Daoy (cell line): ENCODE results near the gene BRD8. TPM values are rescaled to one million over a fixed set of nuclear protein-coding genes. Genes with fewer than 3 reads are reported as not detected.
"Not testable (repeated sequence)": the region's sequence is repeated elsewhere in the genome, so short reads cannot be mapped to it uniquely, and the experiment has no call there.

Experiments
- DNase-seq: peaks from one replicate; pipeline ENCODE4 v3.0.0-alpha.2; 2015; ENCODE audit warnings: low read depth
- total RNA-seq: library from RNA; depleted of rRNA; stranded (reverse); fragments of >200 nt; shearing (Covaris generic); gene quantifications from 2 replicates; pipeline ENCODE4 v1.2.3, GENCODE V29; 2014; rRNA removed

The BRD8 gene, protein sequence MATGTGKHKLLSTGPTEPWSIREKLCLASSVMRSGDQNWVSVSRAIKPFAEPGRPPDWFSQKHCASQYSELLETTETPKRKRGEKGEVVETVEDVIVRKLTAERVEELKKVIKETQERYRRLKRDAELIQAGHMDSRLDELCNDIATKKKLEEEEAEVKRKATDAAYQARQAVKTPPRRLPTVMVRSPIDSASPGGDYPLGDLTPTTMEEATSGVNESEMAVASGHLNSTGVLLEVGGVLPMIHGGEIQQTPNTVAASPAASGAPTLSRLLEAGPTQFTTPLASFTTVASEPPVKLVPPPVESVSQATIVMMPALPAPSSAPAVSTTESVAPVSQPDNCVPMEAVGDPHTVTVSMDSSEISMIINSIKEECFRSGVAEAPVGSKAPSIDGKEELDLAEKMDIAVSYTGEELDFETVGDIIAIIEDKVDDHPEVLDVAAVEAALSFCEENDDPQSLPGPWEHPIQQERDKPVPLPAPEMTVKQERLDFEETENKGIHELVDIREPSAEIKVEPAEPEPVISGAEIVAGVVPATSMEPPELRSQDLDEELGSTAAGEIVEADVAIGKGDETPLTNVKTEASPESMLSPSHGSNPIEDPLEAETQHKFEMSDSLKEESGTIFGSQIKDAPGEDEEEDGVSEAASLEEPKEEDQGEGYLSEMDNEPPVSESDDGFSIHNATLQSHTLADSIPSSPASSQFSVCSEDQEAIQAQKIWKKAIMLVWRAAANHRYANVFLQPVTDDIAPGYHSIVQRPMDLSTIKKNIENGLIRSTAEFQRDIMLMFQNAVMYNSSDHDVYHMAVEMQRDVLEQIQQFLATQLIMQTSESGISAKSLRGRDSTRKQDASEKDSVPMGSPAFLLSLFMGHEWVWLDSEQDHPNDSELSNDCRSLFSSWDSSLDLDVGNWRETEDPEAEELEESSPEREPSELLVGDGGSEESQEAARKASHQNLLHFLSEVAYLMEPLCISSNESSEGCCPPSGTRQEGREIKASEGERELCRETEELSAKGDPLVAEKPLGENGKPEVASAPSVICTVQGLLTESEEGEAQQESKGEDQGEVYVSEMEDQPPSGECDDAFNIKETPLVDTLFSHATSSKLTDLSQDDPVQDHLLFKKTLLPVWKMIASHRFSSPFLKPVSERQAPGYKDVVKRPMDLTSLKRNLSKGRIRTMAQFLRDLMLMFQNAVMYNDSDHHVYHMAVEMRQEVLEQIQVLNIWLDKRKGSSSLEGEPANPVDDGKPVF
- 56.2 and 79.0 TPM in 2 replicates for total RNA-seq

GRCh38 chr5:138178516-138179276 is at the start of gene BRD8, which contains the start of gene KIF20A:
TSS of gene BRD8 (minus strand) at chr5:138178630. CDS start at chr5:138178614, 16 bp downstream.
TSS of gene KIF20A (plus strand) at chr5:138179112. CDS start at chr5:138179681, 569 bp downstream.
- peak; percentile 99 for DNase-seq

- DNase-seq: no peak
Measured at GRCh38 chr5:138226910-138227309, 48.5 kb upstream of the BRD8 start.

- no peak for DNase-seq
Measured at GRCh38 chr5:138224712-138225111, 46.3 kb upstream of the BRD8 start.

DNA sequence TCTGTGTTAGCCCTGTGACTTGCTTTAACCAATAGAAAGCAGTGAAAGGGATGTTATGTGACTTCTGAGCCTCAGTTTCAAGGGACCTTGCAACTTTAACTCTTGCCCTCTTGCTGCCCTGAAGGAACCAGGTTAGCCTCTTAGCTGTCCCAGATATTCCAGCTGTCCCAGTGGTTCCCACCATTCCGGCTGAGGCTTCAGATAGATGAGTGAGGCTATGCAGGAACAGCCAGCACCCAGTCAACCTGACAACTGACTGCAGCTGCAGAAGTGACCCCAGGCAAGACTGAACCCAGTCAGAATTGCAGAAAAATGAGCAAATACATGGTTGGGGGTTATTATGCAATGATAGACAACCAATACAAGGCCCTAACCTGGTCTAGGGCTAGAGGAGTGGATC is 45.1 kb upstream of the BRD8 start:
- DNase-seq: no peak

- DNase-seq: no peak
Measured at GRCh38 chr5:138216799-138217198, 38.4 kb upstream of the BRD8 start.

DNA sequence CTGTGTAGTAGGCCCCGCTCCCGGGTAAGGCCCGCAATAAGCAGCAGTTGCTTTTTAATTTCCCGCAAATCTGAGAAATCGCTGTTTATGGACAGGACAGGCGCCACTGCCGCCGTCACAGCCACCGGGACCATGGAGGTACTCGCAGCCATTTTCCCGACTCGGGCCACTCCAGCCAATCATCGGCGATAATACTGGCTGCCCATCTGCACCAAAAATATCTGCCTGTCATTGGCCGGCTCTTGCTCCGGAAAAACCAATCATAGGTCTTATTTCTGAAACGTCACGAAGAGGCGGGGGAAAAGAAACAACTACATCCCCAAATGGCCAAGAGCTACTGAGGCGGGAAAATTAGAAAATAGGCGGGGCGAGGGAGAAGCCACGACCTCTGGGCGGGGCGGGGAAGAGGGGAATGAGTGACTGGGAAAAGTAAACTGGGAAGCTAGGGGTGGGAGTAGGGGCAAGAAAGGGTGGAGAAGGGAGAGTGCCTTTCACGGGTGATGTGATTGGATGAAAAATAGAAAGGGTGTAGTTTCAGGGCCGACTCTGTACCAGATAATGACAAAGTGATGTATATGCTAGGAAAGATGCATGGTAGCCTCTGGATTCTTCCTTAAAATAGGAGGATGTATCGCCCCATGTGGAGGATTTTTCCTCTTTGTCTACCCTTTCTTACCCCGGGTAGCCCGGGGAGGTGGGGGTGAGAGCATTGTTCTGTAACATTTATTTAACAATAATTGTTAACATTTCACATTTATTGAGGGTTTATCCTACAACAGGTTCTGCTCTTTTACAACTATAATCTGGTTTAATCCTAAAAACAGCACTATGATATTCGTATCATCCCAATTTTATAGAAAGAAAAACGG is 35.0 kb upstream of the BRD8 start, which contains the start of gene CDC23:
CDC23 (minus strand) TSS at position 163 of the 869 bp plus-strand sequence; CDS start at position 152, 11 bp downstream.
- DNase-seq: peak; percentile 98

DNA sequence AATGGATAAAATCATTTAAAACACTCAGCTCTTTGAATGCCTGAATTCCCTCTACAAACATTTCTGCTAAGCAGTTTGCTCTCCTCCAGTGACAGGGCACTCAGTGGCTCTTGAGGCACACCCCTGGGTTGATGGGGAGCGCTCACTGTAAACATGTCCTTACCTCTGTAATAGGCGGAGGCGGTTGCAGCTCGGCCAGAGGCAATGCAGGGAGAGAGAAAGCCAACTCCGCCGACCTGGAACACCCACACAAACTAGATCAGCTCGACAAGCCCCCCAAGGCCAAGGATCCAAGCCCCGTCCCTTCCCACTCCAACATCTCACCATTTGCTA is 34.4 kb upstream of the BRD8 start:
- DNase-seq: no peak

DNA sequence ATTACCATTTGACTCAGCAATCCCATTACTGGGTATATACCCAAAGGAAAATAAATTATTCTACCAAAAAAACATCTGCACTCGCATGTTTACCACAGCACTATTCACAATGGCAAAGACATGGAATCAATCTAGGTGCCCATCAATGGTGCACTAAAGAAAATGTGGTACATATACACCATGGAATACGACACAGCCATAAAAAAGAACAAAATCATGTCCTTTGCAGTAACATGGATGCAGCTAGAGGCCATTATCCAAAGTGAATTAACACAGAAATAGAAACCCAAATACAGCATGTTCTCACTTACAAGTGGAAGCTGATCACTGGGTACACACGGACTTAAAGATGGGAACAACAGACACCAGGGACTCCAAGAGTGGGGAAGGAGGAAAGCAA is 32.6 kb upstream of the BRD8 start:
- DNase-seq: no peak

DNA sequence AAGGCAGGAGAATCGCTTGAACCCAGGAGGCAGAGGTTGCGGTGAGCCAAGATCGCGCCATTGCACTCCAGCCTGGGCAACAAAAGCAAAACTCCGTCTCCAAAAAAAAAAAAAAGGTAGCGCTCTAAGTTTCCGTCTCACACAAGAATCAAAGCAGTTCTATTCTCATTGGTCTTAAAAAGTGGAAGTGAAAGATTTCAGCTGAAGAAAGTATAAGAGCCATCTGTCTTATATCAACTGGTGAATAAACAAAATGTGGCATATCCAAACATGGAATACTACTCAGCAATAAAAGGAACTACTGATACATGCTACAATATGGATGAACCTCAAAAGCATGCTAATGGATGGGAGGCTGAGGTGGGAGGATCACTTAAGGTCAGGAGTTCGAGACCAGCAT is 15.4 kb upstream of the BRD8 start:
- not testable (repeated sequence) for DNase-seq

- no peak for DNase-seq
Measured at GRCh38 chr5:138192826-138193225, 14.4 kb upstream of the BRD8 start.

- no peak for DNase-seq
Measured at GRCh38 chr5:138188626-138189025, 10.2 kb upstream of the BRD8 start.

GRCh38 chr5:138186002-138186447 is 7.6 kb upstream of the BRD8 start:
- DNase-seq: no peak

- DNase-seq: no peak
Measured at GRCh38 chr5:138182808-138183207, 4.4 kb upstream of the BRD8 start.

DNA sequence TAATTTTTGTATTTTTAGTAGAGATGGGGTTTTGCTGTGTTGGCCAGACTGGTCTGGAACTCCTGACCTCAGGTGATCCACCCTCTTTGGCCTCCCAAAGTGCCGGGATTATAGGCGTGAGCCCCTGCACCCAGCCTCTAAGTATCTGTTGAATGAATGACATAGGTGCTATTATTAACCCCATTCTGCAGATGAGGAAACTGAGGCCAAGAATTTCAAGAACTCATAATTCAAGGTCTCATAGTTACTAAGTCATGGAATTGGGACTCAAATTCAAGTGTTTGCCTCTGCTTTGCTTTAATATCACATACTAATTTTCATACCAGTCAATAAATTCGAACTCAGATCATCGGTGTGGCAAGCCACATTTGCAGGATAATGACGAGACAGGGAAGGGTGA is 2.4 kb upstream of the BRD8 start:
- DNase-seq: no peak

DNA sequence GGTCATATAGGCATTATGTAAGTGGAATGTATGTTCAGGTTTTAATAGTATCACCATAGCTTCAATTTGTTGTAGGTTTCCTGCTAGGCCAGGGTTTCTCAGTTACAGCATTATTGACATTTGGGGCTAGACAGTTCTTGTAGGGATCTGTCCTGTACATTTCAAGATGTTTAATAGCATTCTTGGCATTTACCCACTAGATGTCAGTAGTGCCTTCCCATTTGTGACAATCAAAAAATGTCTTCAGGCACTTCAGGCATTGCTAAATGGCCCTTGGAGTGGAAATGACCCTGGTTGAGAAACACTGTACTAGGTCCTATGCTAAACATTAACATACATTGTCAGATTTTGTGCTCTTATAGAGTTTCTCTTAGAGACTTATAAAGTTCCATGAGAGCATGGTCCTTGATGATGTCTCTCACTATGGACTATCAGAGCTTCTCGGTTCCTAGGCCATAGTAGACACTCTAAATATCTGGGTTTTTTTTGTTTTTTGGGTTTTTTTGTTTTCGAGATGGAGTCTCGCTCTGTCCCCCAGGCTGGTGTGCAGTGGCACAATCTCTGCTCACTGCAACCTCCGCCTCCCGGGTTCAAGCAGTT is 1.9 kb upstream of the BRD8 start:
- peak; percentile 54 for DNase-seq

- peak; percentile 6 for DNase-seq
Measured at GRCh38 chr5:138179277-138179857, 937 bp upstream of the BRD8 start.

GRCh38 chr5:138177941-138178515 is 402 bp downstream of the BRD8 start:
- peak; percentile 30 for DNase-seq

- no peak for DNase-seq
Measured at GRCh38 chr5:138170299-138170698, 8.1 kb downstream of the BRD8 start.

GRCh38 chr5:138169124-138169523 is 9.3 kb downstream of the BRD8 start:
- no peak for DNase-seq
